HEK293T (cell line): ENCODE results near the gene UBE3D.

Experiments
- BHLHE40 ChIP-seq: fragments of 450-650 bp; IDR thresholded peaks from 2 replicates; pipeline ENCODE4 v1.6.1; 2016; ENCODE audit warnings: mild to moderate bottlenecking, moderate library complexity, borderline replicate concordance
- ELF4 ChIP-seq: fragments of 450-650 bp; IDR thresholded peaks from 2 replicates; pipeline ENCODE4 v1.6.1; 2017; ENCODE audit warnings: antibody characterized with exemption
- FOXA1 ChIP-seq: fragments of 450-650 bp; IDR thresholded peaks from 2 replicates; pipeline ENCODE4 v1.6.1; 2016; ENCODE audit warnings: mild to moderate bottlenecking
- FOXK2 ChIP-seq: fragments of 450-650 bp; IDR thresholded peaks from 2 replicates; pipeline ENCODE4 v1.6.1; 2016; ENCODE audit warnings: mild to moderate bottlenecking
- NFRKB ChIP-seq: fragments of 450-650 bp; IDR thresholded peaks from 2 replicates; pipeline ENCODE4 v1.6.1; 2016; ENCODE audit warnings: mild to moderate bottlenecking, moderate library complexity
- SP1 ChIP-seq: fragments of 450-650 bp; IDR thresholded peaks from 2 replicates; pipeline ENCODE4 v1.6.1; 2017
- SUZ12 ChIP-seq: fragments of 450-650 bp; IDR thresholded peaks from 2 replicates; pipeline ENCODE4 v1.6.1; 2016; ENCODE audit warnings: mild to moderate bottlenecking
- TARDBP ChIP-seq: fragments of 450-650 bp; IDR thresholded peaks from 2 replicates; pipeline ENCODE4 v1.6.1; 2016

GRCh38 chr6:82963191-82963925 lies 102.3 kb downstream of the UBE3D start:
- TF ChIP-seq BHLHE40 = no peak
- no peak for TF ChIP-seq SUZ12
- TF ChIP-seq ELF4 = no peak
- TF ChIP-seq FOXK2 = no peak
- no peak for TF ChIP-seq FOXA1
- no peak for TF ChIP-seq SP1
- TF ChIP-seq NFRKB = no peak
- no peak for TF ChIP-seq TARDBP
